ENCODE results near the gene KRT34. TPM values are rescaled to one million over a fixed set of nuclear protein-coding genes. Genes with fewer than 3 reads are reported as not detected.

The KRT34 gene
- total RNA-seq, 1 experiment from 2014 or later = not detected

GRCh38 chr17:41386227-41386626, 4.1 kb upstream of the KRT34 start:
- no peak overlapping the region for H3K4me2 ChIP-seq (ENCODE audit: low read length)
- RAD21 ChIA-PET (ENCODE audit: low non-redundant PET in 1 of 2, low total read pairs in 2 of 2, uncharacterized antibody in 2 of 2, unreplicated experiment in 2 of 2) = no interaction called here
- H2AFZ ChIP-seq (ENCODE audit: low read depth, low read length, poor library complexity, severe bottlenecking) = no peak overlapping the region
- H3K36me3 ChIP-seq (ENCODE audit: control insufficient read depth in 1 of 2, insufficient read depth in 2 of 2, low read length in 2 of 2) = no peaks in the 10 kb centered on the region
- no peaks in the 10 kb centered on the region for H3K27me3 ChIP-seq (ENCODE audit: insufficient read depth, low read length)
- peaks cover 4 to 12% of the 10 kb centered on the region in 2 experiments; a peak in 1 of 4 replicates for H3K9me3 ChIP-seq (ENCODE audit: control insufficient read depth in 1 of 2, insufficient read depth in 1 of 2, low read depth in 1 of 2, low read length in 2 of 2)
- DNase-seq (ENCODE audit: low read depth, low spot score) = no peak
- intact Hi-C loops (cut with micrococcal nuclease) = no loop called here
- no peak for TF ChIP-seq FOSL1 (IDR thresholded peaks at IDR 0.05; ENCODE audit: low read depth)
- TF ChIP-seq ZFX (IDR thresholded peaks at IDR 0.05) = no peak
- TF ChIP-seq ELF1 (IDR thresholded peaks at IDR 0.05; ENCODE audit: borderline replicate concordance, low read depth) = no peak
- TF ChIP-seq SIN3A (IDR thresholded peaks at IDR 0.05; ENCODE audit: low read depth) = no peak
- TF ChIP-seq RAD21 (IDR thresholded peaks at IDR 0.05; ENCODE audit: low read depth) = no peak
- TF ChIP-seq ZBTB33 (IDR thresholded peaks at IDR 0.05; ENCODE audit: extremely low read depth, insufficient replicate concordance, low read length) = no peak
- no peak for TF ChIP-seq EZH2 (IDR thresholded peaks at IDR 0.05)
- TF ChIP-seq SRF (IDR thresholded peaks at IDR 0.05; ENCODE audit: low read depth) = no peak
- TF ChIP-seq YY1 (IDR thresholded peaks at IDR 0.05; ENCODE audit: extremely low read depth, insufficient replicate concordance, low read depth, low read length) = no peak
- TF ChIP-seq SP1 (IDR thresholded peaks at IDR 0.05; ENCODE audit: low read depth) = no peak
- no peak for TF ChIP-seq ZNF274 (IDR thresholded peaks at IDR 0.05; ENCODE audit: low read depth, low read length)
- TF ChIP-seq POLR2AphosphoS5 (IDR thresholded peaks at IDR 0.05; ENCODE audit: low read depth, low read length) = no peak
- TF ChIP-seq REST (IDR thresholded peaks at IDR 0.05; ENCODE audit: low read depth) = no peak
- no peak for TF ChIP-seq EGR1 (IDR thresholded peaks at IDR 0.05; ENCODE audit: low read depth)
- no peak for TF ChIP-seq MAX (IDR thresholded peaks at IDR 0.05)
- TF ChIP-seq CTCF (IDR thresholded peaks at IDR 0.05 in 2 of 3, conservative IDR thresholded peaks at IDR 0.05 in 1 of 3; ENCODE audit: borderline replicate concordance in 1 of 3, insufficient read depth in 1 of 3, low read depth in 2 of 3, low read length in 2 of 3) = no peak
- no peak for TF ChIP-seq ATF3 (IDR thresholded peaks at IDR 0.05)
- TF ChIP-seq CBX3 (IDR thresholded peaks at IDR 0.05; ENCODE audit: low read depth) = no peak
- H3K9ac ChIP-seq (ENCODE audit: low read length) = no peak overlapping the region
- ATAC-seq = no peak
- H3K4me1 ChIP-seq (ENCODE audit: control insufficient read depth in 1 of 2, insufficient read depth in 2 of 2, low read length in 2 of 2) = no peaks in the 10 kb centered on the region
- H3K4me3 ChIP-seq (replicated peaks in 1 of 2; ENCODE audit: low read depth in 1 of 2, low read length in 2 of 2) = no peak overlapping the region
- CTCF ChIA-PET = no interaction called here
- H3K27ac ChIP-seq (ENCODE audit: low read depth, low read length) = no peak overlapping the region
- H3K79me2 ChIP-seq (ENCODE audit: insufficient read depth, low read length) = no peaks in the 10 kb centered on the region
- BruUV-seq (replicated peaks) = no TSS peak
- POLR2A ChIA-PET = no interaction called here
- H4K20me1 ChIP-seq (ENCODE audit: insufficient read depth) = no peaks in the 10 kb centered on the region
- no peaks in the 10 kb centered on the region for H3K9me2 ChIP-seq (ENCODE audit: insufficient read depth)

All from HCT116 (cell line).